22Rv1 (cell line): ENCODE data around the gene PCDHGA2.

Experiments
- ZFX ChIP-seq: fragments of 450-650 bp; IDR thresholded peaks from 2 replicates; pipeline ENCODE4 v1.6.1; 2017; ENCODE audit warnings: antibody characterized with exemption, borderline replicate concordance
- TF ChIP-seq, protein P1 (sequence below): fragments of 450-650 bp; IDR thresholded peaks from 2 replicates; pipeline ENCODE4 v1.5.1; 2017; ENCODE audit warnings: mild to moderate bottlenecking

DNA sequence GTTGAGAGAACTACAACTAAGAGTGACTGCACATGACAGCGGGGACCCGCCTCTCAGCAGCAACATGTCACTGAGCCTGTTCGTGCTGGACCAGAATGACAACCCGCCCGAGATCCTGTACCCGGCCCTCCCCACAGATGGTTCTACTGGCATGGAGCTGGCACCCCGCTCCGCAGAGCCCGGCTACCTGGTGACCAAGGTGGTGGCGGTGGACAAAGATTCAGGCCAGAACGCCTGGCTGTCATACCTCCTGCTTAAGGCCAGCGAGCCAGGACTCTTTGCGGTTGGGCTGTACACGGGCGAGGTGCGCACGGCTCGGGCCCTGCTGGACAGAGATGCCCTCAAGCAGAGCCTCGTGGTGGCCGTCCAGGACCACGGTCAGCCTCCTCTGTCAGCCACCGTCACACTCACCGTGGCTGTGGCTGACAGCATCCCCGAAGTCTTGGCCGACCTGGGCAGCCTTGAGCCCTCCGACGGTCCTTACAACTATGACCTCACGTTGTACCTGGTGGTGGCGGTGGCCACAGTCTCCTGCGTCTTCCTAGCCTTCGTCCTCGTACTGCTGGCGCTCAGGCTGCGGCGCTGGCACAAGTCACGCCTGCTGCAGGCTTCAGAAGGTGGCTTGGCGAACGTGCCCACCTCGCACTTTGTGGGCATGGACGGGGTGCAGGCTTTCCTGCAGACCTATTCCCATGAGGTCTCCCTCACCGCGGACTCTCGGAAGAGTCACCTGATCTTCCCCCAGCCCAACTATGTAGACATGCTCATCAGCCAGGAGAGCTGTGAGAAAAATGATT is 46.1 kb downstream of the PCDHGA2 start:
- TF ChIP-seq, protein P1, sequence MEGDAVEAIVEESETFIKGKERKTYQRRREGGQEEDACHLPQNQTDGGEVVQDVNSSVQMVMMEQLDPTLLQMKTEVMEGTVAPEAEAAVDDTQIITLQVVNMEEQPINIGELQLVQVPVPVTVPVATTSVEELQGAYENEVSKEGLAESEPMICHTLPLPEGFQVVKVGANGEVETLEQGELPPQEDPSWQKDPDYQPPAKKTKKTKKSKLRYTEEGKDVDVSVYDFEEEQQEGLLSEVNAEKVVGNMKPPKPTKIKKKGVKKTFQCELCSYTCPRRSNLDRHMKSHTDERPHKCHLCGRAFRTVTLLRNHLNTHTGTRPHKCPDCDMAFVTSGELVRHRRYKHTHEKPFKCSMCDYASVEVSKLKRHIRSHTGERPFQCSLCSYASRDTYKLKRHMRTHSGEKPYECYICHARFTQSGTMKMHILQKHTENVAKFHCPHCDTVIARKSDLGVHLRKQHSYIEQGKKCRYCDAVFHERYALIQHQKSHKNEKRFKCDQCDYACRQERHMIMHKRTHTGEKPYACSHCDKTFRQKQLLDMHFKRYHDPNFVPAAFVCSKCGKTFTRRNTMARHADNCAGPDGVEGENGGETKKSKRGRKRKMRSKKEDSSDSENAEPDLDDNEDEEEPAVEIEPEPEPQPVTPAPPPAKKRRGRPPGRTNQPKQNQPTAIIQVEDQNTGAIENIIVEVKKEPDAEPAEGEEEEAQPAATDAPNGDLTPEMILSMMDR: no peak
- no peak for TF ChIP-seq ZFX
